ENCODE data around the gene KIF19.

DNA sequence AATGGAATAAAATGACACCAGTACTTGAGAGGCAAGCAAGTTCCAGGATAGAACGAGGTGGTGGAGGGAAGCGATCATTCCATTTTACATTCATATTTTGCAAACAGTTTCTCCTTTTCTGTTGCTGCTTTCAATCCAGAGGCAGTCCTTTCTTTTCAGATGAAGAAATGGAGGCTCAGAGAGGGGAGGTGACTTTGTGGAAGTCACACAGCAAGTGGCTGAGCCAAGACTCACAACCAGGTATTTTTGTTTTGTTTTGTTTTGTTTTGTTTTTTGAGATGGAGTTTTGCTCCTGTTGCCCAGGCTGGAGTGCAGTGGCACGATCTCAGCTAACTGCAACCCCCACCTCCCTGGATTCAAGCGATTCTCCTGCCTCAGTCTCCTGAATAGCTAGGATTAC is 70.5 kb downstream of the KIF19 start:
- TF ChIP-seq, protein P1, sequence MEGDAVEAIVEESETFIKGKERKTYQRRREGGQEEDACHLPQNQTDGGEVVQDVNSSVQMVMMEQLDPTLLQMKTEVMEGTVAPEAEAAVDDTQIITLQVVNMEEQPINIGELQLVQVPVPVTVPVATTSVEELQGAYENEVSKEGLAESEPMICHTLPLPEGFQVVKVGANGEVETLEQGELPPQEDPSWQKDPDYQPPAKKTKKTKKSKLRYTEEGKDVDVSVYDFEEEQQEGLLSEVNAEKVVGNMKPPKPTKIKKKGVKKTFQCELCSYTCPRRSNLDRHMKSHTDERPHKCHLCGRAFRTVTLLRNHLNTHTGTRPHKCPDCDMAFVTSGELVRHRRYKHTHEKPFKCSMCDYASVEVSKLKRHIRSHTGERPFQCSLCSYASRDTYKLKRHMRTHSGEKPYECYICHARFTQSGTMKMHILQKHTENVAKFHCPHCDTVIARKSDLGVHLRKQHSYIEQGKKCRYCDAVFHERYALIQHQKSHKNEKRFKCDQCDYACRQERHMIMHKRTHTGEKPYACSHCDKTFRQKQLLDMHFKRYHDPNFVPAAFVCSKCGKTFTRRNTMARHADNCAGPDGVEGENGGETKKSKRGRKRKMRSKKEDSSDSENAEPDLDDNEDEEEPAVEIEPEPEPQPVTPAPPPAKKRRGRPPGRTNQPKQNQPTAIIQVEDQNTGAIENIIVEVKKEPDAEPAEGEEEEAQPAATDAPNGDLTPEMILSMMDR (IDR thresholded peaks at IDR 0.05), result no peak
- no peak for TF ChIP-seq POLR2A (IDR thresholded peaks at IDR 0.05)
